ENCODE results near the gene EIF4A3. TPM values are rescaled to one million over a fixed set of nuclear protein-coding genes. Genes with fewer than 3 reads are reported as not detected.

The EIF4A3 gene
- polyA plus RNA-seq, 2 of the 4 experiments (the other 2 are of a cell fraction) = 181 to 189 TPM

- no peak for FAIRE-seq
- ChIA-PET POLR2A (no interaction called here), CTCF (interaction anchor here (0.5 to 6.5 kb wide), 6 partner anchors 8 to 46 kb away, joined by 3 to 60 read pairs (median 6); partner anchors contain the start of gene GAA)
- TF ChIP-seq JUN (IDR thresholded peaks at IDR 0.05) = no peak
- no peak for TF ChIP-seq SMC3 (IDR thresholded peaks at IDR 0.05)
- no peak for TF ChIP-seq MYC (IDR thresholded peaks at IDR 0.05; ENCODE audit: borderline replicate concordance, low read length)
- TF ChIP-seq POLR2A (IDR thresholded peaks at IDR 0.05; ENCODE audit: low read length) = no peak
- TF ChIP-seq EP300 (IDR thresholded peaks at IDR 0.05) = no peak
- TF ChIP-seq KDM1A (IDR thresholded peaks at IDR 0.05; ENCODE audit: low read depth) = no peak
- 31% methylated on average over 4 of the region's 4 CpGs for WGBS (ENCODE audit: missing lambda C conversion rate)
- no peak for DNase-seq (ENCODE audit: low read depth in 1 of 2, low spot score in 1 of 2)
- ATAC-seq = no peak
- no peak overlapping the region for H3K27ac ChIP-seq
- no peaks in the 10 kb centered on the region for H3K4me1 ChIP-seq
- H3K4me2 ChIP-seq = no peak overlapping the region
- H3K4me3 ChIP-seq = no peak overlapping the region
- no peaks in the 10 kb centered on the region for H3K9me3 ChIP-seq
Observed at GRCh38 chr17:80129006-80129565, 17.8 kb downstream of the EIF4A3 start.

GRCh38 chr17:80126449-80126715, 20.5 kb downstream of the EIF4A3 start:
- no peaks in the 10 kb centered on the region for H3K4me1 ChIP-seq
- ChIA-PET POLR2A (no interaction called here), CTCF (interaction anchor here (2.0 to 6.5 kb wide), 3 partner anchors 12 to 44 kb away, joined by 7 to 60 read pairs (median 18); partner anchors contain the start of gene GAA)
- DNase-seq (ENCODE audit: low read depth in 1 of 2, low spot score in 1 of 2) (no peak), ATAC-seq (no peak), FAIRE-seq (no peak)
- H3K27ac ChIP-seq = no peak overlapping the region
- H3K4me3 ChIP-seq = no peak overlapping the region
- no peaks in the 10 kb centered on the region for H3K9me3 ChIP-seq
- H3K4me2 ChIP-seq = no peak overlapping the region
- 73% methylated on average over 3 of the region's 3 CpGs for WGBS (ENCODE audit: missing lambda C conversion rate)
- TF ChIP-seq JUNB (IDR thresholded peaks at IDR 0.05) (no peak), ZSCAN20 (CRISPR knock-in tag; IDR thresholded peaks at IDR 0.05) (no peak), EP300 (IDR thresholded peaks at IDR 0.05) (no peak), USF2 (IDR thresholded peaks at IDR 0.05) (no peak), HMGXB4 (CRISPR knock-in tag; IDR thresholded peaks at IDR 0.05; ENCODE audit: borderline replicate concordance) (no peak), RCOR1 (IDR thresholded peaks at IDR 0.05; ENCODE audit: low read depth, low read length) (no peak), MYC (IDR thresholded peaks at IDR 0.05; ENCODE audit: borderline replicate concordance, low read length) (no peak), RARB (CRISPR knock-in tag; IDR thresholded peaks at IDR 0.05) (no peak), CBX2 (IDR thresholded peaks at IDR 0.05; ENCODE audit: borderline replicate concordance, low read depth) (no peak), PHF8 (IDR thresholded peaks at IDR 0.05; ENCODE audit: borderline replicate concordance, low read depth) (no peak), BCL3 (IDR thresholded peaks at IDR 0.05) (no peak), POLR2AphosphoS2 (conservative IDR thresholded peaks at IDR 0.05; ENCODE audit: low read length) (no peak), PBX3 (IDR thresholded peaks at IDR 0.05) (no peak), NR3C1 (IDR thresholded peaks at IDR 0.05) (no peak), FOSL2 (IDR thresholded peaks at IDR 0.05) (no peak), FOSL2 (CRISPR knock-in tag; IDR thresholded peaks at IDR 0.05) (no peak), CBX8 (IDR thresholded peaks at IDR 0.05) (no peak)
